Ecto neural progenitor cell (in vitro differentiated cells): ENCODE data around the gene KLHL25.

Experiments used
- DNase-seq: peaks from one replicate; pipeline ENCODE4 v3.0.0-alpha.2; 2018; ENCODE audit warnings: low spot score

Gene KLHL25

GRCh38 chr15:85745525-85746150 lies 49.1 kb downstream of the KLHL25 start:
- peak; percentile 34 for DNase-seq

DNA sequence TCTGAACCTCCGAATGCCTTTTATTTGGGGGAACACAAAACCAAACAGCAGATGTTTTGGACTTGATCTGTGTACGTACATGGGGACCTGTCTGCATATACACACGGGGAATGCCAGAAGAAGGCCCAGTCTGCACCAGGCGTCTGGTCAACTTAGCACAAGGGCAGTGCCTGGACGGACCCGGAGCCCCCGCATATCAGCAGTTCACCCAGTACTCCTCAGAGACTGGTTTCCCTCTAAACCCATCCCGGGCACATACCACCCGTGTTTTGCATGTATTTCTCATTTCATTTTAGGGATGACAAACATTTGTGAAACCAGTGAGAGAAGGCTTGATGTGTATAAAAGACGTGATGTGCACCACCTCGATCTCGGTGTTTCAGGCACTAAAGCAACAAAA lies 49.7 kb downstream of the KLHL25 start:
- DNase-seq: peak; percentile 24

DNA sequence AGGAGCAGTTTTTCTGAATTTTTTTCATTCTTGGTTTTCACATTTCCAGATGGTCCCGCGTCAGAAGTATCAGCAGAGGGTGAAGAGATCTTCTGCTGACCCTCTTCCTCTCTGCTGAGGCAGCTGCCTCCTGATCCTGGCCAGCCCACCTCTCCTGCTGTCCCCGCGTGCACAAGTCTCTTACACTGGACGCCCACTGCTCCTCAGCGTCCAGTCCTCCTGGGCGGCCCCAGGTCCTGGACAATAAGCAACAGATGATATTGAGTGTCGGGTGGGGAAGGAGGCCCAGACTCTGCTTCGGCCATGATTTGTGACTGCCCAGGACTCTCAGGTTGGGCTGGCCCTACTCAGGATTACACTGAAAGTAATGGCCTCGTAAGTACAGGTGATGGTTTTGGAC lies 50.1 kb downstream of the KLHL25 start:
- peak; percentile 24 for DNase-seq

GRCh38 chr15:85743392-85744055 lies 51.2 kb downstream of the KLHL25 start:
- DNase-seq: no peak

DNA sequence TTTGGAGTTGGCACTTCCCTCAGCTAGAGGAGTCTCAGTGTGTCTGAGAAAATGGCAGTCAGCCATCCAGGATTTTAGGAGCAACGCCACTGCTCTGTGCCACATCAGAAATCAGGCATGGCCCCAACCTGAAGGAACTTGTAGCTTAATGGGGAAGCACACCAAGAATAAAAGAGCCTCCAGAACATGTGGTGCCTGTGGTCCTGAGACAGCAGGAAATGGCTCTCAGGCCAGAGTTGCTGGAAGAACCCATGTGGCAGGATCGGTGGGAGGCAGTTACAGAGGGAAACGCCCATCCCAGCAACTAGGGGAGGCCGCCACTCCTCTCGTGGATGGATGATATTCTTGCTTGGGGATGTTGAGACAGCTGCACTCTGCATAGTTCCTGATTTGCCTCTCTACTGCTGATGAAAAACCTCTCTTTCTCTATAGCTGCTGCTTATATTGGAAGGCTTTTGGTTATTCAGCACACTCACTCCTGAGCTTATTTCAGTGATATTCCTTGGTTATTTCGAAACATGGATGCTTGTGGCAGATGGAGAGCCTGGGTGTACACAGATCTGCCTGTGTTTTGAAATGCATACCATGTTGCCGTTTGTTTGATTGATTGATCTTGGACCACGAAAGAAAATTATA lies 52.4 kb downstream of the KLHL25 start:
- DNase-seq: no peak

- no peak for DNase-seq
Observed at GRCh38 chr15:85741662-85742061, 53.1 kb downstream of the KLHL25 start.

GRCh38 chr15:85741021-85741421 lies 53.7 kb downstream of the KLHL25 start:
- no peak for DNase-seq

DNA sequence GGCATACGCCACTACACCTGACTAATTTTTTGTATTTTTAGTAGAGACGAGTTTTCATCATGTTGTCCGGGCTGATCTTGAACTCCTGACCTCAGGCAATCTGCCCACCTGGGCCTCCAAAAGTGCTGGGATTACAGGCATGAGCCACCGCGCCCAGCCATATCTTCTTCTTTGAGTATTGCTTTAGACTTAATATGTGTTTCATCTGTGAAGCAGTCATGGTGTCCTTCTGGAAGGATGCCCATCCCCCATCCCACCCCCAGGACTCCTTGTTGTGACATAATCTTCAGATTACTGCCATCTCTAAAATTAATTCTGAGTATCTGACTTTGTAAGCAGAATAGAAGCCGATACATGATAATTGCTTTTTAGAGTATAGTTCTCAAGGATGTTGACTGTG lies 57.7 kb downstream of the KLHL25 start:
- no peak for DNase-seq

GRCh38 chr15:85733416-85733815 lies 61.3 kb downstream of the KLHL25 start:
- DNase-seq: no peak

DNA sequence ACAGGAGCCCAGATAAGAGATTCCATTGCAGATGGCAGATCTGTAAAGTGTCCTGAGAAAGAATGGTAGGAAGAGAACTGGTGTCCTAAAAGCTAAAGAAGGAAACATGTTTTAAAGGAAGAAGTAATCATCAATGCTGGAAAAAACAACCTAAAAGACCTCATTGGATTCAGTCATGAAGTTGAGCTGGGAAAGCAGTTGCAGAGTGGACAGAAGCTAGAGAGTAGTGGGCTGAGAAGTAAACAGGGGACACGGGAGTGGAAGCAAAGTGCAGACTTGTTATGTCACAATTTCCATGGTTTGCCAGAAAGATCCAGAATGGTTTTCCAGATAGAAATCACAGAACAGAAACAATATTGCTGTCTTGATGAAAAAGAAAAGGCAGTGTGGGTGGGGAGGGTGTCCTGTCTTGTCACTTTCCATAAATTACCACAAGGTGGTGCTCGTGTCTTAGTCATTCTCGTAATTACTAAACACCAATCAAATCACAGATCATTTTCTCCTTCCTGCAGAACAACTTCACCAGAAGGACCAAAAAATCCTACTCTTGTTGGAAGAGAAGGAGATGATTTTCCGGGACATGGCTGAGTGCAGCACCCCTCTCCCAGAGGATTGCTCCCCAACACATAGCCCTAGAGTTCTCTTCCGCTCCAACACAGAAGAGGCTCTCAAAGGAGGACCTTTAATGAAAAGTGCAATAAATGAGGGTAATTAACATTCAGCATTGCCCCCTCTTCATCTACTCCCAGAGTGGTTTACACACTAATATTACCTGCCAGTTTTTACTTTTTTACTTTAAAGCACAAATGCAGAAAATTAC lies 64.5 kb downstream of the KLHL25 start:
- no peak for DNase-seq

GRCh38 chr15:85727068-85727467 lies 67.7 kb downstream of the KLHL25 start:
- DNase-seq: no peak

GRCh38 chr15:85726454-85726853 lies 68.3 kb downstream of the KLHL25 start:
- DNase-seq: no peak

GRCh38 chr15:85725564-85725963 lies 69.2 kb downstream of the KLHL25 start:
- no peak for DNase-seq

DNA sequence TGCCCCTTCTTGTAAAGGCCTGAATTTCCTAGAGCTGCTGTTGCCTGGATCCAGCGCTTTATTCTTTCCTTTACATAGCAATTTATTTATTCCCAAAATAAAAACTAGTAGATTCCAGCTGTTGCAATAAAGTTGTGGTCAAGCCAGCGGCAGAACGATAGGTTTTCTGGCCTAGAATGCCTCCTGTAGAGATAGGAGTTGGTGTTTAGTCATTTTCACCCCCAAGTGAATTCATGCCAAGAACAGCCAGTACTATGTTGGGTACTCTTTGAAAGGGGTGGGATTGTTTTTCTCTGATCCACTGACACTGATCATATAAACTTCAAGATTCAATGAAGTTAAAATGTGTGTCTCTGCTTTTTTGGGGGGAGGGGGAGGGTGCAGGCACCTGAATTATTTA lies 69.7 kb downstream of the KLHL25 start:
- no peak for DNase-seq

DNA sequence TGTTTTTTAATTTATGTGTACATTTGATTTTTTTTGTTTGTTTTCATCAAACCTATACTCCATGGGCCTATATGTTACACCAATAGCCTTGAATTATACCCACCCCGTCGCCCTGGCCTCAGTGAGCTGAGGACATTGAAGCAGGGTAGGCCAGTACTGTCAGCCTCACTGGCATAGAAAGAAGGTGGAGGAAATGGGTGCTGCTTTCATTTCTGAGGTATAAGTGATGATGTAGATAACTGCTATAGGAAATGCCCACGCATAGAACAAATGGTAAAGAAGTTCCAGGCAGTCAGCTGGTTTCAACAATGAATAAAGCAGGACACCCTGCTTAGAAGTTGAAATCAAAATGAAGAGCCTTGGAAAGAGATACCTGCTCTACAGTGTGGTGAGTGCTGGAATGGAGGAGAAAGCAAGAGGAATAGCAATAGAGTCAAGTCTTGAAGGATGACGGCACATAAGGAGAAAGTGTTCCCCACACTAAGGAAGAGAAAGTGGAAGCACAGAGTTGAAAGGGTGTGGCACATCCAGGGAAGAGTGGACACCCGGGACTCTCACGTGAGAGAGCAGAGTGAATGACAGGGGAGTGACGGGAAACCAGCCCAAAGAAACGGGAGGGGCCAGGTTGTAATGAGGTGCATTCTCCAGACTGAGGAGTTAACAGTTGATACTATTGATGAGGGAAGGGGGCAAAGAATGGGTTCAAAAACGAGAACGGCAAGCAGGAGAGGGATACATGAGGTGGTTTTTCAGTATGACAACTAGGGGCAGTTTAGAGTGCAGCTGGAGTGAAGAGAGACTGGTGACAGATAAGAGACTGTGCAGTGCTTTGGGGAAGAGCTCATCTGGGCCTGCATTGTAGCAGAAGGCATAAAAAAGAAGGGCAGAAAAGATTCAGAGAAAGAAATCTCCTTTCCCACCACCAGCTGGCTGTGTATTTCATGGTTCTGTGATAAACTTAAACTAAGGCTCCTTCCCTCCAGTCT lies 70.5 kb downstream of the KLHL25 start:
- no peak for DNase-seq

DNA sequence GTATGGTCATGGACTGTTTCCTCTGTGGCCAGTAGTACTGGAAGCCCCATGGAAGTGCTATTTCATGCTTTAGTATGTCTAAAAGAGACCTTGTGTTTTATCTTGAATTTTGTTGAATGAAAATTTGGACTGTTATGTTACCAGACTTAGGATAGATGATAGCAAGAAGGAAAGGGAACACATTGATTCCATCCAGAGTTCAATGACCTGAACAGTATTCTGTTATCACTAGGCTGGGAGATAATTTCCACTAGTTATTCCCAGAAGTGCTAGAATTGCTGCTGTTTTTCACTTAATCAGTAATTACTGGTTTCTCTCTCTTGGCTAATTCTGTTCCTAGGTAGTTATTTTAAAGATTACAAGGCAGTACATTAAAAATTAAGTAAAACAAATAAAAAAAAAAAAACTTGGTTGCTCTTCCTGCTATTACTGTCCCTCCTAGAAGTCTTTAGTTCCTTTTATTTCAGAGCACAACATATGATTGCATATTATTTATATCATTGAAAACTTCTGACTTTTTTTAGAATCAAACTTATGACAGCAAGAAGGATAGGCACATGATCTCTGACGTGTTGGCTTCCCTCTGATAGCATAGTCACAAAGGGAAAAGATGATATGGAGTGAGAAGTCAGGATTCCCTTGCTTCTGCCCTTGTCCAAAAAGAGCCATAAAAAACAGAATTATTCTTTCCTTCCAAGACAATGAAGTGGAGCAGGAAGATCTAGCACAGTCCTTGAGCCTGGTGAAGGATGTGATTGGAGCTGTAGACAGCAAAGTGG lies 72.2 kb downstream of the KLHL25 start:
- DNase-seq: no peak

- DNase-seq: no peak
Observed at GRCh38 chr15:85718981-85719380, 75.7 kb downstream of the KLHL25 start.

GRCh38 chr15:85718271-85718971 lies 76.3 kb downstream of the KLHL25 start:
- no peak for DNase-seq

GRCh38 chr15:85717212-85717611 lies 77.5 kb downstream of the KLHL25 start:
- DNase-seq: no peak

DNA sequence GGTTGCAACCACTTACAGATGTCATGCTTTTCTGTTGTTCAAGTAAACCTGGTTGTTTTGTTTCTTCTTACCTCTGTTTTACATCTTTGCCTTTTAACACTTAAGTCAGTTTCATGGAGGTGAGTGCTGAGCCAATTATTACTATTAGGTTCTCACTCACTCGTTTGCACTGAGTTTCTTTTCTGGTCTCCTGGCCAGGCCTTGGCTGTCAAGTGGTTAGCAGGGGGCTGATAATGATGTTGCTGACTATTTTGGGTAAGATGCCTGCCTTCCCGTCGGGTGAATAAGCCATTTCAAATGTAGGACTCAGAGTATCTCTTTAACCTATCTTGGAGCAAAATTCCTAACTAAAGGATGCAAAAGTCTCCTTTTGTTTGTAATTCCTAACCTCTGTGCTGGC lies 78.5 kb downstream of the KLHL25 start:
- DNase-seq: no peak
